Pancreas (tissue), 10 donors: ENCODE measurements around the gene ANGPTL3. TPM values are rescaled to one million over a fixed set of nuclear protein-coding genes. Genes with fewer than 3 reads are reported as not detected.

ENCODE experiments used
- ATAC-seq, 4 donors: fragments of 200-7000 bp; cut with Tn5 transposase; one replicate each; pipeline versions ENCODE4 v1.8.0 to v1.9.1; 2020; ENCODE audit warnings: mild to moderate bottlenecking in 4 of 4, moderate library complexity in 4 of 4
- DNase-seq, 6 donors: peaks; one replicate each; pipeline ENCODE4 v3.0.0-alpha.2; 2020
- FAIRE-seq: peaks from 2 replicates; lab custom pipeline; 2012; peaks lifted over from hg19 to GRCh38; lab: Jason Lieb, UNC
- H3K27ac ChIP-seq, 4 donors: fragments of 200-600 bp; sonication (generic); 1 replicate in 3 of 4; 2 replicates in 1 of 4; pipeline versions ENCODE4 v1.5.0 to v1.8.0; 2020
- H3K27me3 ChIP-seq, 4 donors: fragments of 200-600 bp; one replicate each; pipeline ENCODE4 v1.8.0; 2021
- H3K36me3 ChIP-seq, 3 donors: fragments of 200-600 bp; sonication (generic) in 1 of 3; one replicate each; pipeline versions ENCODE4 v1.5.0 to v1.8.0; 2020 to 2021
- H3K4me1 ChIP-seq, 3 donors: fragments of 200-600 bp; one replicate each; pipeline ENCODE4 v1.8.0; 2021
- H3K4me3 ChIP-seq, 4 donors: fragments of 200-600 bp; sonication (generic) in 2 of 4; one replicate each; pipeline versions ENCODE4 v1.5.0 to v1.8.0; 2020 to 2021
- H3K9me3 ChIP-seq, 4 donors: fragments of 200-600 bp; one replicate each; pipeline ENCODE4 v1.8.0; 2021
- CTCF ChIP-seq, 4 donors: fragments of 200-600 bp; sonication (generic) in 3 of 4; IDR thresholded peaks; one replicate each; pipeline versions ENCODE4 v1.5.0 to v1.8.0; 2021; ENCODE audit warnings: antibody characterized with exemption in 4 of 4
- WGBS, 2 donors: extraction: QIAGEN DNeasy Blood & Tissue Kit; methylation state at CpG; one replicate each; pipeline ENCODE4 v1.1.7; 2013; 5-methylcytosine and 5-hydroxymethylcytosine counted together
- intact Hi-C, 3 donors: fragments of 100-400 bp; cut with DNase I; formaldehyde crosslinking; loops; one replicate each; pipeline versions ENCODE4 v1.11.1 to v1.14.2; 2022
- polyA plus RNA-seq, 2 donors: library from polyadenylated mRNA; stranded (reverse); fragments of 200-250 nt; gene quantifications; one replicate each; pipeline ENCODE4 v1.2.3, GENCODE V29; 2013
- total RNA-seq, 6 donors: library from RNA; stranded (reverse); fragmentation: NEBNext Ultra II Directional in 4 of 6; extraction: Animal tissue kit (Norgen Biotek cat#: 25700) in 4 of 6; gene quantifications; one replicate each; pipeline versions ENCODE4 v1.2.1 to v1.2.4, GENCODE V29; 2021 to 2023
- donor health status: healthy with polysubstance abuse.
- donor health status: DM: no; HTN: no; CAD: no; lungs with moderate emphysema.
- donor health status: DM: no; HTN: no; CAD: no.
- donor health status: control.
- donor health status: control.
- donor health status: Bipolar disorder and iron deficiency.
- donor health status: DM: yes; HTN: yes; CAD: no.
- donor health status: DM: no; HTN: no; CAD: no.
- donor health status: DM: no; HTN: no; CAD: no.
- donor health status: DM: yes; HTN: yes; CAD: no.

ANGPTL3 gene
- total and polyA plus RNA-seq, 8 donors = 0.05 to 1.2 (median 0.49) TPM; not detected in 1

DNA sequence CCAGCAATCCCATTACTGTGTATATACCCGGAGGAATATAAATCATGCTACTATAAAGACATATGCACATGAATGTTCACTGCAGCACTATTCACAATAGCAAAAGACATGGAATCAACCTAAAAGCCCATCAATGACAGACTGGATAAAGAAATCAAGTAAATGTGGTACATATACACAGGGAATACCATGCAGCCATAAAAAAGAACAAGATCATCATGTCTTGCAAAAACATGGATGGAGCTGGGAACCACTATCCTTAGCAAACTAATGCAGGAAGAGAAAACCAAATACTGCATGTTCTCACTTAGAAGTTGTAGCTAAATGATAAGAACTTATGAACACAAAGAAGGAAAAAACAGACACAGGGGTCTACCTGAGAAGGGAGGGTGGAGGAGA is 6.4 kb upstream of the ANGPTL3 start:
- TF ChIP-seq CTCF (IDR thresholded peaks at IDR 0.05) = no peak
- Histone ChIP-seq H3K36me3 (peaks cover 0 to 3% (median 0%) of the 10 kb centered on the region in 3 donors), H3K27me3 (no peaks in the 10 kb centered on the region), H3K4me3 (no peak overlapping the region), H3K4me1 (peaks cover 12 to 20% (median 18%) of the 10 kb centered on the region in 3 donors), H3K9me3 (no peaks in the 10 kb centered on the region), H3K27ac (no peak overlapping the region)
- no peak for FAIRE-seq
- intact Hi-C loops = no loop called here
- WGBS, 2 donors = 97 to 100% methylated on average over 1 of the region's 1 CpG
- DNase-seq = no peak
- ATAC-seq = no peak

DNA sequence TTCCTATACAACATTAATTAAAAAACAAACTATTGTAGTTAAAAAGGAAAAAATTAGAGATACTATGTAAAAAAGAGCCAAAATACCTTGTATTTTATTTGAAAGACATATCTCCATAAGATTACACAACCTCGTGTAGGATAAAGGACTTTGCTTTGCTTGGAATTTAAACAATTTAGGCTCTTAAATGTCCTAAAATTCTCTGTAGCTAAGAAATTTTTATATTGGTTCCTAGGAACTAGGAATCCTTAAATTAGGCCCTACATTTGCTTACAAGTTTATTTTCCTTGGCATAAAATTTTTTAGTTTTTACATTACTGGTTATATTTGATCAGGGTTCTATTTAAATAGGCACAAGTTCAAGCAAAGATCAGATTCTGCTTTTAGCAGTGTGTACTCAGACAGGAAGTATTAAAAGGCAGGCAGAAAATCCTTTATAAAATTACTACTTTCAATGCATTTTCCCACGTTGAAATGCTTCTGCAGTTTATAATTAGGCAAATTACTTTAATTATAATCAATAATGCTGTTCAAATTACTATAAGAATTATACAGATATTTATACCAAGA is 3.4 kb upstream of the ANGPTL3 start:
- FAIRE-seq = no peak
- ATAC-seq = peak in 3 of 4 donors; percentile 80 to 82 (median 81)
- WGBS, 2 donors = 12 to 17% methylated on average over 2 of the region's 2 CpGs
- no peak for DNase-seq
- peak overlapping the region in 1 of 4 donors; percentile 20 for H3K27ac ChIP-seq
- H3K9me3 ChIP-seq = no peaks in the 10 kb centered on the region
- H3K4me3 ChIP-seq = no peak overlapping the region
- peaks cover 18 to 36% (median 22%) of the 10 kb centered on the region in 3 donors for H3K4me1 ChIP-seq
- no peaks in the 10 kb centered on the region for H3K27me3 ChIP-seq
- intact Hi-C loops = no loop called here
- TF ChIP-seq CTCF (IDR thresholded peaks at IDR 0.05) = no peak
- H3K36me3 ChIP-seq = no peaks in the 10 kb centered on the region

- H3K4me3 ChIP-seq = no peak overlapping the region
- 77 to 84% methylated on average over 3 of the region's 3 CpGs for WGBS, 2 donors
- intact Hi-C loops = no loop called here
- no peak for FAIRE-seq
- H3K4me1 ChIP-seq = peaks cover 12 to 37% (median 22%) of the 10 kb centered on the region in 3 donors
- H3K27ac ChIP-seq = no peak overlapping the region
- H3K27me3 ChIP-seq = no peaks in the 10 kb centered on the region
- no peak for TF ChIP-seq CTCF (IDR thresholded peaks at IDR 0.05)
- no peaks in the 10 kb centered on the region for H3K36me3 ChIP-seq
- no peak for ATAC-seq
- DNase-seq = no peak
- no peaks in the 10 kb centered on the region for H3K9me3 ChIP-seq
Measured at GRCh38 chr1:62595647-62596046, 1.7 kb upstream of the ANGPTL3 start.

GRCh38 chr1:62599044-62599443 is 1.7 kb downstream of the ANGPTL3 start:
- intact Hi-C loops = no loop called here
- Histone ChIP-seq H3K27me3 (no peaks in the 10 kb centered on the region), H3K4me3 (no peak overlapping the region), H3K9me3 (no peaks in the 10 kb centered on the region), H3K4me1 (peaks cover 9 to 33% (median 16%) of the 10 kb centered on the region in 3 donors), H3K36me3 (no peaks in the 10 kb centered on the region), H3K27ac (no peak overlapping the region)
- no peak for ATAC-seq
- DNase-seq = no peak
- TF ChIP-seq CTCF (IDR thresholded peaks at IDR 0.05) = no peak
- no peak for FAIRE-seq
- WGBS, 2 donors = 90 to 94% methylated on average over 5 of the region's 5 CpGs

- intact Hi-C loops = no loop called here
- no peaks in the 10 kb centered on the region for H3K27me3 ChIP-seq
- ATAC-seq = no peak
- no peaks in the 10 kb centered on the region for H3K9me3 ChIP-seq
- no peak for FAIRE-seq
- no peak overlapping the region for H3K4me3 ChIP-seq
- H3K27ac ChIP-seq = no peak overlapping the region
- TF ChIP-seq CTCF (IDR thresholded peaks at IDR 0.05) = no peak
- no peak for DNase-seq
- H3K4me1 ChIP-seq = peaks cover 0 to 18% (median 10%) of the 10 kb centered on the region in 3 donors
- WGBS, 2 donors = 91 to 99% methylated on average over 2 of the region's 2 CpGs
- no peaks in the 10 kb centered on the region for H3K36me3 ChIP-seq
Measured at GRCh38 chr1:62601457-62601856, 4.1 kb downstream of the ANGPTL3 start.
